HEK293T (cell line): ENCODE results near the gene PDE4B.

Experiments
- CTCF ChIA-PET: fragments of 350-600 bp; formaldehyde crosslinking; extraction: SDS; loops from one replicate; lab custom pipeline; 2021; ENCODE audit warnings: antibody characterized with exemption, inconsistent platforms; lab: Yijun Ruan, JAX
- POLR2A ChIA-PET: fragments of 350-600 bp; formaldehyde crosslinking; extraction: SDS; loops from one replicate; lab custom pipeline; 2020; ENCODE audit warnings: antibody characterized with exemption, inconsistent platforms; lab: Yijun Ruan, JAX
- DNase-seq: peaks from one replicate; pipeline ENCODE4 v3.0.0; 2012; ENCODE audit warnings: mixed read lengths; ENCODE audit errors: extremely low spot score
- ARNT ChIP-seq: fragments of 450-650 bp; IDR thresholded peaks from 2 replicates; pipeline ENCODE4 v1.6.1; 2017; ENCODE audit warnings: mild to moderate bottlenecking
- BHLHE40 ChIP-seq: fragments of 450-650 bp; IDR thresholded peaks from 2 replicates; pipeline ENCODE4 v1.6.1; 2016; ENCODE audit warnings: mild to moderate bottlenecking, moderate library complexity, borderline replicate concordance
- CTBP1 ChIP-seq: fragments of 450-650 bp; IDR thresholded peaks from 2 replicates; pipeline ENCODE4 v1.6.1; 2016; ENCODE audit warnings: borderline replicate concordance
- ELF4 ChIP-seq: fragments of 450-650 bp; IDR thresholded peaks from 2 replicates; pipeline ENCODE4 v1.6.1; 2017; ENCODE audit warnings: antibody characterized with exemption
- FOXA1 ChIP-seq: fragments of 450-650 bp; IDR thresholded peaks from 2 replicates; pipeline ENCODE4 v1.6.1; 2016; ENCODE audit warnings: mild to moderate bottlenecking
- FOXK2 ChIP-seq: fragments of 450-650 bp; IDR thresholded peaks from 2 replicates; pipeline ENCODE4 v1.6.1; 2016; ENCODE audit warnings: mild to moderate bottlenecking
- FOXM1 ChIP-seq: fragments of 450-650 bp; IDR thresholded peaks from 2 replicates; pipeline ENCODE4 v1.6.1; 2017; ENCODE audit warnings: mild to moderate bottlenecking, borderline replicate concordance
- HDGF ChIP-seq: fragments of 450-650 bp; IDR thresholded peaks from 2 replicates; pipeline ENCODE4 v1.6.1; 2017; ENCODE audit warnings: antibody characterized with exemption, borderline replicate concordance
- L3MBTL2 ChIP-seq: fragments of 450-650 bp; conservative IDR thresholded peaks from 2 replicates; pipeline ENCODE4 v1.6.1; 2016; ENCODE audit warnings: mild to moderate bottlenecking
- LEF1 ChIP-seq: fragments of 450-650 bp; IDR thresholded peaks from 2 replicates; pipeline ENCODE4 v1.6.1; 2017; ENCODE audit warnings: mild to moderate bottlenecking, borderline replicate concordance
- NFRKB ChIP-seq: fragments of 450-650 bp; IDR thresholded peaks from 2 replicates; pipeline ENCODE4 v1.6.1; 2016; ENCODE audit warnings: mild to moderate bottlenecking, moderate library complexity
- PKNOX1 ChIP-seq: fragments of 450-650 bp; IDR thresholded peaks from 2 replicates; pipeline ENCODE4 v1.6.1; 2016
- SP1 ChIP-seq: fragments of 450-650 bp; IDR thresholded peaks from 2 replicates; pipeline ENCODE4 v1.6.1; 2017
- SUZ12 ChIP-seq: fragments of 450-650 bp; IDR thresholded peaks from 2 replicates; pipeline ENCODE4 v1.6.1; 2016; ENCODE audit warnings: mild to moderate bottlenecking
- TARDBP ChIP-seq: fragments of 450-650 bp; IDR thresholded peaks from 2 replicates; pipeline ENCODE4 v1.6.1; 2016
- ZNF384 ChIP-seq: fragments of 450-650 bp; IDR thresholded peaks from 2 replicates; pipeline ENCODE4 v1.6.1; 2016

The PDE4B gene

GRCh38 chr1:65881067-65881594, 88.4 kb downstream of the PDE4B start:
- POLR2A ChIA-PET, result no interaction called here
- DNase-seq, result no peak

GRCh38 chr1:65882076-65882475, 89.4 kb downstream of the PDE4B start:
- ChIA-PET POLR2A (no interaction called here), CTCF (no interaction called here)
- no peak for DNase-seq
- TF ChIP-seq HDGF, result no peak
- no peak for TF ChIP-seq NFRKB
- TF ChIP-seq CTBP1, result no peak
- TF ChIP-seq SUZ12, result no peak
- no peak for TF ChIP-seq FOXK2
- no peak for TF ChIP-seq TARDBP
- no peak for TF ChIP-seq ARNT
- no peak for TF ChIP-seq BHLHE40
- no peak for TF ChIP-seq FOXM1
- TF ChIP-seq FOXA1, result no peak

More at GRCh38 chr1:65881067-65881594, 88.4 kb downstream of the PDE4B start:
- no peak for TF ChIP-seq TARDBP
- no peak for TF ChIP-seq BHLHE40
- no peak for TF ChIP-seq SP1
- no peak for TF ChIP-seq PKNOX1
- no peak for TF ChIP-seq FOXA1
- no peak for TF ChIP-seq HDGF
- no peak for TF ChIP-seq NFRKB
- no peak for TF ChIP-seq SUZ12
- no peak for TF ChIP-seq ARNT
- no peak for TF ChIP-seq ZNF384
- no peak for TF ChIP-seq FOXM1
- no peak for TF ChIP-seq CTBP1
- CTCF ChIA-PET, result no interaction called here

- DNase-seq, result no peak
- TF ChIP-seq FOXK2, result no peak
- TF ChIP-seq SUZ12, result no peak
- TF ChIP-seq TARDBP, result no peak
- no peak for TF ChIP-seq CTBP1
- TF ChIP-seq FOXA1, result no peak
- no peak for TF ChIP-seq LEF1
- no peak for TF ChIP-seq SP1
- no peak for TF ChIP-seq HDGF
- no peak for TF ChIP-seq PKNOX1
- no peak for TF ChIP-seq ARNT
- no peak for TF ChIP-seq ZNF384
- TF ChIP-seq L3MBTL2, result no peak
- no peak for TF ChIP-seq BHLHE40
- no peak for TF ChIP-seq NFRKB
- no peak for TF ChIP-seq ELF4
- no peak for TF ChIP-seq FOXM1
- ChIA-PET POLR2A (no interaction called here), CTCF (no interaction called here)
These were observed 96.7 kb downstream of the PDE4B start for GRCh38 chr1:65889441-65889840.

- CTCF ChIA-PET, result interaction anchor here (0.6 kb wide), 1 partner anchor 200 kb away, joined by 3 read pairs; no protein-coding TSS in a partner anchor
- no peak for DNase-seq
- POLR2A ChIA-PET, result no interaction called here
- TF ChIP-seq FOXA1 (no peak), HDGF (no peak), SP1 (no peak), FOXK2 (no peak), ARNT (no peak), CTBP1 (no peak), L3MBTL2 (no peak)
These were observed 97.6 kb downstream of the PDE4B start for GRCh38 chr1:65890201-65890843.

GRCh38 chr1:65894738-65895605, 102.3 kb downstream of the PDE4B start:
- ChIA-PET POLR2A (no interaction called here), CTCF (no interaction called here)
- no peak for DNase-seq
- TF ChIP-seq LEF1 (no peak), SP1 (no peak), TARDBP (no peak), HDGF (no peak), FOXK2 (no peak), SUZ12 (no peak), ARNT (no peak), FOXM1 (no peak), L3MBTL2 (no peak), ELF4 (no peak), FOXA1 (no peak), ZNF384 (no peak), PKNOX1 (no peak), BHLHE40 (no peak), NFRKB (no peak), CTBP1 (no peak)

- TF ChIP-seq PKNOX1 (no peak), ELF4 (no peak), SP1 (no peak), SUZ12 (no peak), FOXK2 (no peak), ZNF384 (no peak)
- no peak for DNase-seq
- ChIA-PET CTCF (no interaction called here), POLR2A (no interaction called here)
These were observed 104.0 kb downstream of the PDE4B start for GRCh38 chr1:65896721-65897120.
